Mucosa of rectum (tissue), 2 donors: Measurements from ENCODE around the gene LGALS1.
"Not testable (repeated sequence)": the region's sequence is repeated elsewhere in the genome, so short reads cannot be mapped to it uniquely, and the experiment has no call there.

Experiments
- H3K27ac ChIP-seq, 2 donors: one replicate each; pipeline ENCODE4 v1.7.0; 2013; ENCODE audit warnings: inconsistent platforms in 2 of 2, low read depth in 2 of 2, low read length in 2 of 2
- H3K27me3 ChIP-seq, 2 donors: one replicate each; pipeline ENCODE4 v1.7.0; 2013; ENCODE audit warnings: low read length in 2 of 2; ENCODE audit not compliant: control insufficient read depth in 2 of 2, insufficient read depth in 2 of 2
- H3K36me3 ChIP-seq, 2 donors: one replicate each; pipeline ENCODE4 v1.7.0; 2013; ENCODE audit warnings: low read length in 2 of 2; ENCODE audit not compliant: control insufficient read depth in 2 of 2, insufficient read depth in 2 of 2
- H3K4me1 ChIP-seq, 2 donors: one replicate each; pipeline ENCODE4 v1.7.0; 2013; ENCODE audit warnings: low read length in 2 of 2, mild to moderate bottlenecking in 1 of 2; ENCODE audit not compliant: control insufficient read depth in 2 of 2, insufficient read depth in 2 of 2
- H3K4me3 ChIP-seq, 2 donors: one replicate each; pipeline ENCODE4 v1.7.0; 2013; ENCODE audit warnings: low read length in 2 of 2
- H3K9ac ChIP-seq, 2 donors: one replicate each; pipeline ENCODE4 v1.7.0; 2013; ENCODE audit warnings: low read length in 2 of 2, low read depth in 1 of 2, mild to moderate bottlenecking in 1 of 2
- H3K9me3 ChIP-seq, 2 donors: one replicate each; pipeline ENCODE4 v1.7.0; 2013; ENCODE audit warnings: low read length in 2 of 2; ENCODE audit not compliant: control insufficient read depth in 2 of 2
- donor health status: healthy.
- donor health status: Normal muscosa, but diverticular disease.

Gene LGALS1

DNA sequence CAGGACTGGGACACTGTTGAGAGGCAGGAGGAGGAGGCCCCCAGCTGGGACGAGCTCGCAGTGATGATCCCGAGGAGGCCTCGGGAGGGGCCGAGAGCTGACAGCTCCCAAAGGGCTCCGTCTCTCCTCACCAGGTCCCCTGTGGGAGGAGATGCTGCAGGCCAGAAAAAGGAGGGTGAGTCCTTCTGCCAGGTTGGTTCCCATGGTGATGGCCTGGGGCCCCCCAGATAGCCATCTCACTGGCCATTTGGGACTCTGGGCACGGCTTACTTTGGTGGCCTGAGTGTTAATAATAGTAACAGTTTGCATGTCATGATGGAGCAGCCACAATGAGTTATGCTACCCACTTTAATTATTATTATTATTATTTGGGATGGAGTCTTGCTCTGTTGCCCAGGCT lies 40.3 kb downstream of the LGALS1 start:
- H3K4me1 ChIP-seq: peaks cover 0 to 1% of the 10 kb centered on the region in 2 donors
- no peaks in the 10 kb centered on the region for H3K9me3 ChIP-seq
- no peaks in the 10 kb centered on the region for H3K27me3 ChIP-seq
- no peak overlapping the region for H3K4me3 ChIP-seq
- no peak overlapping the region for H3K27ac ChIP-seq
- no peak overlapping the region for H3K9ac ChIP-seq
- H3K36me3 ChIP-seq: no peaks in the 10 kb centered on the region

DNA sequence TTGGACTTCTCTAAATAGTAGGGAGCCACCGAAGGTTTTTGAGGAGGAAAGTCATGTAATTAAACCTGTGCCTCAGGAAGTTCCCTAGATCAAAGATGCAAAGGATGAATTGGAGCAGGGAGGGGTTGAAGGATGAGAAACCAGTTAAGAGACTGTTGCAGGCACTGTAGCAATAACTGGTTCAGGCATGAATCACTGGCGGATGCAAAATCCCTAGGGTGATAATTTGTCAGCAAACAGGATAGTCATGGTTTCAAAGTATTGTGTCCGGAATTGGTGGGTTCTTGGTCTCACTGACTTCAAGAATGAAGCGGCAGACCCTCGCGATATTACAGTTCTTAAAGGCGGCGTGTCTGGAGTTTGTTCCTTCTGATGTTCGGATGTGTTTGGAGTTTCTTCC lies 41.3 kb downstream of the LGALS1 start:
- Histone ChIP-seq H3K4me1 (no peaks in the 10 kb centered on the region), H3K9ac (no peak overlapping the region), H3K9me3 (no peaks in the 10 kb centered on the region), H3K4me3 (no peak overlapping the region), H3K36me3 (no peaks in the 10 kb centered on the region), H3K27me3 (no peaks in the 10 kb centered on the region), H3K27ac (no peak overlapping the region)

- H3K9me3 ChIP-seq, H3K4me3 ChIP-seq, H3K4me1 ChIP-seq, H3K9ac ChIP-seq, H3K27ac ChIP-seq, H3K27me3 ChIP-seq, H3K36me3 ChIP-seq: not testable (repeated sequence)
Measured at GRCh38 chr22:37717235-37717634, 41.8 kb downstream of the LGALS1 start.

DNA sequence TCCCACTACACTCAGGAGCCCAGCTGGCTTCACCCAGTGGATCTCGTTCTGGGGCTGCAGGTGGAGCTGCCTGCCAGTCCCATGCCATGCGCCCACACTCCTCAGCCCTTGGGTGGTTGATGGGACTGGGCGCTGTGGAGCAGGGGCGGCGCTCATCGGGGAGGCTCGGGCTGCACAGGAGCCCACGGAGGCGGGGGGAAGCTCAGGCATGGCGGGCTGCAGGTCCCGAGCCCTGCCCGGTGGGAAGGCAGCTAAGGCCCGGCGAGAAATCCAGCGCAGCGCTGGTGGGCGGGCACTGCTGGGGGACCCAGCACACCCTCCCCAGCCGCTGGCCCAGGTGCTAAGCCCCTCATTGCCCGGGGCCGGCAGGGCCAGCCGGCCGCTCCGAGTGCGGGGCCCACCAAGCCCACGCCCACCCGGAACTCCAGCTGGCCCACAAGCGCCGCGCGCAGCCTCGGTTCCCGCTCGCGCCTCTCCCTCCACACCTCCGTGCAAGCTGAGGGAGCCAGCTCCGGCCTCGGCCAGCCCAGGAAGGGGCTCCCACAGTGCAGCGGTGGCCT lies 42.4 kb downstream of the LGALS1 start:
- not testable (repeated sequence) for H3K36me3 ChIP-seq, H3K4me3 ChIP-seq, H3K4me1 ChIP-seq, H3K9me3 ChIP-seq, H3K9ac ChIP-seq, H3K27ac ChIP-seq, H3K27me3 ChIP-seq

GRCh38 chr22:37725551-37726240 lies 50.3 kb downstream of the LGALS1 start:
- Histone ChIP-seq H3K9me3 (no peaks in the 10 kb centered on the region), H3K9ac (no peak overlapping the region), H3K4me1 (peaks cover 4% of the 10 kb centered on the region in 2 donors), H3K4me3 (no peak overlapping the region), H3K27ac (no peak overlapping the region), H3K36me3 (no peaks in the 10 kb centered on the region), H3K27me3 (no peaks in the 10 kb centered on the region)

- no peak overlapping the region for H3K27ac ChIP-seq
- H3K27me3 ChIP-seq: no peaks in the 10 kb centered on the region
- H3K9ac ChIP-seq: no peak overlapping the region
- H3K36me3 ChIP-seq: no peaks in the 10 kb centered on the region
- no peak overlapping the region for H3K4me3 ChIP-seq
- peaks cover 6 to 9% of the 10 kb centered on the region in 2 donors for H3K4me1 ChIP-seq
- H3K9me3 ChIP-seq: no peaks in the 10 kb centered on the region
Measured at GRCh38 chr22:37726241-37726887, 50.9 kb downstream of the LGALS1 start.

DNA sequence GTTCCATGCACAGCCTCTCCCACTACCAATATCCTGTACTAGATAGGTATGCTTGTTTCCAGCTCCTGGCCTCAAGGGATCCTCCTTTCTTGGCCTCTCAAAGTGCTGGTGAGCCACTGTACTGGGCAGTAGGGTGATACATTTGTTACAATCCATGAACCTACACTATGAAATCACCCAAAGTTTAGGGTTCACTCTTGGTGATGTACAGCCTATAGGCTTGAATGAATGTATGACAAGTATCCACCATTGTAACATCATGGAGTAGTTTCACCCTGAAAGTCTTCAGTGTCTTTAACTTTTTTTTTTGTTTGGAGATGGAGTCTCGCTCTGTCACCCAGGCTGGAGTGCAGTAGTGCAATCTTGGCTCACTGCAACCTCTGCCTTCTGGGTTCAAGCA lies 53.2 kb downstream of the LGALS1 start:
- Histone ChIP-seq H3K27ac (no peak overlapping the region), H3K27me3 (no peaks in the 10 kb centered on the region), H3K4me3 (no peak overlapping the region), H3K4me1 (peaks cover 15 to 28% of the 10 kb centered on the region in 2 donors), H3K9me3 (no peaks in the 10 kb centered on the region), H3K9ac (no peak overlapping the region), H3K36me3 (no peaks in the 10 kb centered on the region)
